Thoracic aorta (tissue), 2 donors: ENCODE data around the gene F2RL2. TPM values are rescaled to one million over a fixed set of nuclear protein-coding genes. Genes with fewer than 3 reads are reported as not detected.

ENCODE experiments used
- ATAC-seq: fragments of 150-250 bp; one replicate; pipeline ENCODE4 v1.8.0; 2017; ENCODE audit warnings: low read depth; ENCODE audit not compliant: insufficient number of reproducible peaks, low FRiP score
- DNase-seq: peaks from one replicate; pipeline ENCODE4 v3.0.0-alpha.2; 2020; ENCODE audit warnings: low spot score
- H3K27ac ChIP-seq, 2 donors: fragments of 200-600 bp; sonication (generic); 1 replicate in 1 of 2; 2 replicates in 1 of 2; pipeline ENCODE4 v1.5.1; 2016; ENCODE audit warnings: mild to moderate bottlenecking in 2 of 2, moderate library complexity in 2 of 2
- H3K27me3 ChIP-seq: fragments of 200-600 bp; sonication (generic); replicated peaks from 2 replicates; pipeline ENCODE4 v1.6.0; 2016; ENCODE audit warnings: mild to moderate bottlenecking; ENCODE audit not compliant: insufficient read depth
- H3K36me3 ChIP-seq: fragments of 200-600 bp; sonication (generic); one replicate; pipeline ENCODE4 v1.5.1; 2016
- H3K4me1 ChIP-seq, 2 donors: fragments of 200-600 bp; sonication (generic); 1 replicate in 1 of 2; 2 replicates in 1 of 2; pipeline versions ENCODE4 v1.5.1 to v1.6.0; 2016; ENCODE audit warnings: low read depth in 2 of 2, mild to moderate bottlenecking in 1 of 2; ENCODE audit not compliant: control insufficient read depth in 1 of 2
- H3K4me3 ChIP-seq: fragments of 200-600 bp; sonication (generic); 2 replicates; pipeline ENCODE4 v1.5.1; 2016; ENCODE audit warnings: mild to moderate bottlenecking
- H3K9me3 ChIP-seq: fragments of 200-600 bp; sonication (generic); 2 replicates; pipeline ENCODE4 v1.5.1; 2016
- CTCF ChIP-seq: fragments of 200-600 bp; sonication (generic); IDR thresholded peaks from one replicate; pipeline ENCODE4 v1.5.1; 2019; ENCODE audit warnings: antibody characterized with exemption
- total RNA-seq, 2 donors: library from RNA; depleted of rRNA; stranded (reverse); fragments of >200 nt; gene quantifications; one replicate each; pipeline versions ENCODE4 v1.1.0 to v1.2.3, GENCODE V29; 2016

Gene F2RL2
- total RNA-seq, 2 donors from 2014 or later = 2.7 to 13.7 TPM

- Histone ChIP-seq H3K4me3 (no peak overlapping the region), H3K27ac (no peak overlapping the region), H3K9me3 (no peaks in the 10 kb centered on the region), H3K4me1 (peaks cover 0 to 17% of the 10 kb centered on the region in 2 donors), H3K27me3 (no peaks in the 10 kb centered on the region), H3K36me3 (no peaks in the 10 kb centered on the region)
- ATAC-seq (no peak), DNase-seq (no peak)
- TF ChIP-seq CTCF = peak; percentile 54
Measured at GRCh38 chr5:76641514-76642120, 18.4 kb upstream of the F2RL2 start.

DNA sequence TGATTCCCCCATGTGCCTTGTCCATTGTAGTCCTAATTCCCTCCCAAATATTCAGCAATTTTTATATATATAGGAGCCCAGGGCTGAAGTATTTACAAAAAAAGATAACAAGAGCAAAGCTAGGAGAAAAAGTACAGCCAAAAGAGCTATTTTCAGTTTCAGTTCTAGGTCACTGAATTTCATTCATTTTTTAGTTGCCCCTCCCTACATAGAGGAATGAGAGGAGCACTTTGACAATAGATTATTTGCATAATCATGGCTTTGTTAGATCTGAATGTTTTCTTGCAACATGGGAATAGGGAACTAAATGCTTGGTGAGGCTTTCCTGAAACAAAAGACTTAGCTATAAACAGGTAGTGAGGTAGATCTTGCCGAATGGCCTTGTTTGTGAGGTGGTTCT lies 15.3 kb upstream of the F2RL2 start:
- Histone ChIP-seq H3K27me3 (no peaks in the 10 kb centered on the region), H3K27ac (no peak overlapping the region), H3K4me3 (peak overlapping the region; percentile 8), H3K4me1 (peaks cover 0 to 17% of the 10 kb centered on the region in 2 donors), H3K36me3 (no peaks in the 10 kb centered on the region), H3K9me3 (no peaks in the 10 kb centered on the region)
- no peak for TF ChIP-seq CTCF
- DNase-seq = no peak
- ATAC-seq = no peak

- H3K4me3 ChIP-seq = no peak overlapping the region
- no peaks in the 10 kb centered on the region for H3K9me3 ChIP-seq
- no peaks in the 10 kb centered on the region for H3K27me3 ChIP-seq
- DNase-seq = no peak
- H3K27ac ChIP-seq = no peak overlapping the region
- ATAC-seq = no peak
- TF ChIP-seq CTCF = no peak
- H3K4me1 ChIP-seq = peaks cover 0 to 17% of the 10 kb centered on the region in 2 donors
- no peaks in the 10 kb centered on the region for H3K36me3 ChIP-seq
Measured at GRCh38 chr5:76637490-76637889, 14.3 kb upstream of the F2RL2 start.

- Histone ChIP-seq H3K9me3 (no peaks in the 10 kb centered on the region), H3K4me3 (no peak overlapping the region), H3K27ac (no peak overlapping the region), H3K4me1 (peaks cover 0 to 17% of the 10 kb centered on the region in 2 donors), H3K36me3 (no peaks in the 10 kb centered on the region), H3K27me3 (no peaks in the 10 kb centered on the region)
- no peak for DNase-seq
- no peak for ATAC-seq
- no peak for TF ChIP-seq CTCF
Measured at GRCh38 chr5:76634661-76635060, 11.5 kb upstream of the F2RL2 start.

GRCh38 chr5:76626738-76627137 lies 3.5 kb upstream of the F2RL2 start:
- Histone ChIP-seq H3K36me3 (no peaks in the 10 kb centered on the region), H3K27ac (no peak overlapping the region), H3K27me3 (no peaks in the 10 kb centered on the region), H3K9me3 (no peaks in the 10 kb centered on the region), H3K4me3 (no peak overlapping the region), H3K4me1 (no peaks in the 10 kb centered on the region)
- ATAC-seq (no peak), DNase-seq (no peak)
- no peak for TF ChIP-seq CTCF
